GM12865 (cell line): ENCODE measurements around the gene ADCY9.

Experiments
- DNase-seq: peaks from one replicate; pipeline ENCODE4 v3.0.0; 2010; ENCODE audit warnings: low read depth
- H3K4me3 ChIP-seq: 2 replicates; pipeline ENCODE4 v1.5.1; 2011; ENCODE audit warnings: mild to moderate bottlenecking, low read depth, low read length, control low read depth
- TF ChIP-seq, protein P1 (sequence below): IDR thresholded peaks from 2 replicates; pipeline ENCODE4 v1.5.1; 2011; ENCODE audit warnings: low read length, control low read depth, low read depth, inconsistent platforms; ENCODE audit not compliant: insufficient read depth; ENCODE audit errors: missing control alignments

The ADCY9 gene

DNA sequence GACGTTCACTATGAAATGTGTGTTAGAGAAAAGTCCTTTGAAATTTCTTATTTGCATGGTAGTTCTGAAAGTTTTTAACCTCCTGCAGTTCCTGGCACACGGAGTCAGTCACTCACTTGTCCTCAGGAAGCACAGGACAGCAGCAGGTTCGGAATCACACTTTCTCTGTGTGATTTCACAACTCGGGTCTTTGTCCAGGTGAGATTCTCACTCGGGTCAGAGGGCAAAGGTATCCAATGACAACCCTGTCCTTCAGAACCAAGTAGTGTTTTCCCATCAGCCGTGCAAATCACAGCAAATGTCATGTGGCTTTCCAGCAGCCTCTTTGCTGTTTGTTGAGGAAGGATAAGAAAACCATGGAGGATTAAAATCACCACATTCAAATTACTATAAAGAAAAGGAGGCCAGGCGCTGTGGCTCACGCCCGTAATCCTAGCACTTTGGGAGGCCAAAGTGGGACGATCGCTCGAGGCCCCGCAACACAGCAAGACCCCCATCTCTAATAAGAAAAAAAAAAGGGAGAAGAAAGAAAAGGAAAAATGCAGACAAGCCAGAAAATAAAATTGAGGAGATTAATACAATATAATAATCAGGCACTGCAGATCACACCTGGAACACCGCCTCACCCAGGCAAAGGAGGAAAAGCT is 22.0 kb downstream of the ADCY9 start:
- TF ChIP-seq, protein P1, sequence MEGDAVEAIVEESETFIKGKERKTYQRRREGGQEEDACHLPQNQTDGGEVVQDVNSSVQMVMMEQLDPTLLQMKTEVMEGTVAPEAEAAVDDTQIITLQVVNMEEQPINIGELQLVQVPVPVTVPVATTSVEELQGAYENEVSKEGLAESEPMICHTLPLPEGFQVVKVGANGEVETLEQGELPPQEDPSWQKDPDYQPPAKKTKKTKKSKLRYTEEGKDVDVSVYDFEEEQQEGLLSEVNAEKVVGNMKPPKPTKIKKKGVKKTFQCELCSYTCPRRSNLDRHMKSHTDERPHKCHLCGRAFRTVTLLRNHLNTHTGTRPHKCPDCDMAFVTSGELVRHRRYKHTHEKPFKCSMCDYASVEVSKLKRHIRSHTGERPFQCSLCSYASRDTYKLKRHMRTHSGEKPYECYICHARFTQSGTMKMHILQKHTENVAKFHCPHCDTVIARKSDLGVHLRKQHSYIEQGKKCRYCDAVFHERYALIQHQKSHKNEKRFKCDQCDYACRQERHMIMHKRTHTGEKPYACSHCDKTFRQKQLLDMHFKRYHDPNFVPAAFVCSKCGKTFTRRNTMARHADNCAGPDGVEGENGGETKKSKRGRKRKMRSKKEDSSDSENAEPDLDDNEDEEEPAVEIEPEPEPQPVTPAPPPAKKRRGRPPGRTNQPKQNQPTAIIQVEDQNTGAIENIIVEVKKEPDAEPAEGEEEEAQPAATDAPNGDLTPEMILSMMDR, result no peak
- no peak overlapping the region for H3K4me3 ChIP-seq

DNA sequence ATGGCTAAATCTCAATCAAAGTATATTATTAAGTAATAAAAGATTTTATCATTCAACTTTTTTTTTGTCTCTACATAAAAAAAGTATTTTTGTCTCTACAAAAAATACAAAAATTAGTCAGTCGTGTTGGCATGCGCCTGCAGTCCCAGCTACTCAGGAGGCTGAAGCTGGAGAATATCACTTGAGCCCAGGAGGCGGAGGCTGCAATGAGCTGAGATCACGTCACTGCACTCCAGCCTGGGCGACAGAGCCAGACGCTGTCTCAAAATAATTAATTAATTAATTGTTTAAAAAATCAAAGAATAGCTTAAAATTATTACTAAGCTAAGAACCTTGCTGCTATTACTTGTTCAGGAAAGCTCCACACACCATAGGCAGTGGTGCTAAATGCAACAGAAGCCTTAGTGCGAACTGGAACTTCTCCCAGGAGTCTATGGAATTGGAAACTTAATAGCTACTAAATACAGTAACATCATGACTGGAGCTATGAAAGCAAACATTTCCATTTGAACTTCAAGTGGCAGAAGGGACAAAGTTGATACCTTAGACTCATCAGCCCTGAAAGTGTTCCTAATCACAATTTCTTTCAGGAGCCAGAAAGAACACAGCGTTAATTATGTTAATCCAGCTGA is 22.6 kb downstream of the ADCY9 start:
- no peak for DNase-seq

More for the DNA sequence above, 22.0 kb downstream of the ADCY9 start:
- no peak for DNase-seq

DNA sequence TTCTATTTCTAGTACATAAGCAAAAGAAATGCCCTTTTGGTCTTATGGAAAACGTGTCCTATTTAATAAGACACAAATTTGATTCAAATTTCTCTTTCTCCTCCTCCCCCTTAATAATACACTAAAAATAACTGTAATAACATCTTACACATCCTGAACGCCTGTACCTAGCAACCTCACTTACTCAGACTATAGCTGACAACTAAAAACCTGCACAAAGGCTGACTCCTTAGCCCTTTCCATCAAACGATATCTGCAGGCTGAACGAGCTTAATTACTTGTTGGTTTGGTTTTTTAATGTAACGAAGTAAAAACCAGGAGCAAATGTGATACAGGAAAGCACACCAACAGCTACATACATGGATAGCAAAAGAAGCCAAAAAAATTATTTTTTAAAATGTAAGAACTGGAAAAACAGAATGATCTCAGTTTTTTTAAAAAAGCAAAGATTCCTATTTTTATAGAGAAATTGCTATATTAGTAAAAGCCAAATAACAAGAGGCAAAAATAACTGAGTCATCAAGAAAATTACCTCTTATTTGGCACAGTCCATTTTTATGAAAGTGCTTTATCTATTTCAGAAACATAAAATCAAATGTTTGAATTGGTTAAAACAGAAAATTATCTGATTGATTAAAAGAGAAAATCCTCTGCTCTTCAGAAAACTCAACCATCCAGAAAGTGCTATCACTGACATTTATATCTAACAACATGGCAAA is 23.5 kb downstream of the ADCY9 start:
- no peak for DNase-seq
- TF ChIP-seq, protein P1, result no peak
- H3K4me3 ChIP-seq, result no peak overlapping the region

More for the DNA sequence above, 22.6 kb downstream of the ADCY9 start:
- TF ChIP-seq, protein P1, result no peak
- no peak overlapping the region for H3K4me3 ChIP-seq

DNA sequence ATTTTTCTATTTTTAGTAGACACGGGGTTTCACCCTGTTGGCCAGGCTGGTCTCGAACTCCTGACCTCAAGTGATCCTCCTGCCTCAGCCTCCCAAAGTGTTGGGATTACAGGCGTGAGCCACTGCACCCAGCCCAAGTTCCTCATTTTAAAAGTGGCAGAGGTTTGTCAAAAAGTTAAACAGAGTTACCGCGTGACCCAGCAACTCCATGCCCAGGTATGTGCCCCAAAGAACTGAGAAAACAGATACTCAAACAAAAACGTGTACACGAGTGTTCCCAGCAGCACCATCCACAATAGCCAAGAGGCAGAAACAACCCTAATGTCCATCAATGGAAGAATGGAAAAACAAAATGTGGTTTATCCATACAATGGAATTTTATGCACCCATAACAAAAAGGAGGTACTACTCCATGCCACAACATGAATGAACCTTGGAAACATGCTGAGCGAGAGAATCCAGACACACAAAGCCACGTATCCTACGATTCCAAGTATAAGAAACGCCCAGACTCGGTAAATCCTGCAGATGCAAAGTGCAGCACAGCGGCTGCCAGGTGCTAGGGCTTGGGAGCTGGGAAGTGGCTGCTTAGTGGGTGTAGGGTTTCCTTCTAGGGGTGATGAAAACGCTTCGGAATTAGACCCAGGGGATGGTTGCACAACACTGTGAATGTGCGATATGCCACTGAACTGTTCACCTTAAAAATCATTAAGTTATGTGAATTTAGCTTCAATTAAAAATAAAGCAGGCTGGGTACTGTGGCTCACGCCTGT is 24.8 kb downstream of the ADCY9 start:
- no peak for DNase-seq
- TF ChIP-seq, protein P1, result no peak
- no peak overlapping the region for H3K4me3 ChIP-seq

DNA sequence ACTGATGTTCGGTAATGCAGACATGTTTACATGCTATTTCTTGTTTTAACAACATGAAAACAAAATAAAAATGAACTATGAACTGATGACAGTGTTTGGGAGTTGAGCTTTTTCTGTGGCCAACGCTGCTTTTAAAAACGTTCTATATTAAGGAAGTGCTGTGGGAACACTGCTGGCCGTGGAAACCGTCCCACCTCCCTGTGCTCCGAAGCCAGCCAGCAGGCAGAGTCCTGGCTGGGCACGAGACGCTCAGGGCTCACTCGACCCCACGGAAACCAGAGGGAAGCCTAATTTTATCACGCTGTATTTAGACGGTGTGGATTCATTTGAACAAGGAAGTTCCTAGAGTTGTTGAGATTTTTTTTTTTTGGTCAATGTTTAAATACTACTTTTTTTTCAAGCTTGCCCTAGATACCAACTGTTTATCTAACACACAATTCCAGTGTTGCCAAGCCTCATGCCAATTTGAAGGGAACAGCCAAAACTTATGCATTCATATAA is 25.8 kb downstream of the ADCY9 start:
- no peak overlapping the region for H3K4me3 ChIP-seq
- TF ChIP-seq, protein P1, result no peak
- no peak for DNase-seq

DNA sequence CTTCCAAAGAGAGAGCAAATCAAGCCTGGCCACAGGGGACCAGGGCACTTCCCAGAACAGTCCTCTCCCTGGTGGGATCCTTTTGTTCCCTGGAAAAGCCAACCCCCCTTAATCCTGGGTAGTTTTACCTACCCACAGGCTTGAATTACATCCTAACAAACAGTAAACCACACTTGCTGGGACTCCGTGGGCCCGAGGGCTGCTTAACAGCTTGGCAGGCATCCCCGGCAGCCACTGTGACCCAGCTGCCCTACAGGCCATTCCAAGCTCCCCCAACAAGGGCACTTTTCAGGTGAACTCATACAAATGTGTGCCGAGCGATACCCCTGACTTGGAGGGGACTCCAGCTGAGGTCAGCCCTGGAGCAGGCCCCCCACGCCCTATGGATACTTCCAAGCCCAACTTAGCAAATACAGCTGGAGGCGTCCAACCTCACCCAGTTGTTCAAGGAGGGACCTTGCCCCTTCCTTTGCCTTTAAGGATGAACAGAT is 26.4 kb downstream of the ADCY9 start:
- TF ChIP-seq, protein P1, result no peak
- no peak overlapping the region for H3K4me3 ChIP-seq
- DNase-seq, result no peak
